Karpas-422 (cell line): ENCODE results near the gene ASTN2. TPM values are rescaled to one million over a fixed set of nuclear protein-coding genes. Genes with fewer than 3 reads are reported as not detected.

Experiments used
- DNase-seq: peaks from one replicate; pipeline ENCODE4 v3.0.0-alpha.2; 2015
- H2AFZ ChIP-seq: fragments of 200-600 bp; sonication (generic); 2 replicates; pipeline ENCODE4 v1.6.1; 2014; ENCODE audit warnings: antibody characterized with exemption, low read length, mixed read lengths
- H3K27ac ChIP-seq: fragments of 200-600 bp; sonication (generic); 2 replicates; pipeline ENCODE4 v1.5.1; 2014; ENCODE audit warnings: mild to moderate bottlenecking, low read length, moderate library complexity
- H3K27me3 ChIP-seq: fragments of 200-600 bp; sonication (generic); 2 replicates; pipeline ENCODE4 v1.6.1; 2014; ENCODE audit warnings: low read length, mixed read lengths
- H3K36me3 ChIP-seq: fragments of 200-600 bp; sonication (generic); 2 replicates; pipeline ENCODE4 v1.6.1; 2014; ENCODE audit warnings: low read length, mixed read lengths; ENCODE audit not compliant: insufficient read depth
- H3K4me1 ChIP-seq: fragments of 200-600 bp; sonication (generic); 2 replicates; pipeline ENCODE4 v1.6.1; 2014; ENCODE audit warnings: mild to moderate bottlenecking, low read length, mixed read lengths
- H3K4me2 ChIP-seq: fragments of 200-600 bp; sonication (generic); 2 replicates; pipeline ENCODE4 v1.6.1; 2014; ENCODE audit warnings: low read length, low read depth, mild to moderate bottlenecking; ENCODE audit not compliant: poor library complexity, severe bottlenecking
- H3K4me3 ChIP-seq: fragments of 200-600 bp; sonication (generic); 2 replicates; pipeline ENCODE4 v1.5.1; 2014; ENCODE audit warnings: mild to moderate bottlenecking, antibody characterized with exemption, low read length, mixed read lengths
- H3K79me2 ChIP-seq: fragments of 200-600 bp; sonication (generic); 2 replicates; pipeline ENCODE4 v1.6.1; 2014; ENCODE audit warnings: mild to moderate bottlenecking, low read length, mixed read lengths
- H3K9ac ChIP-seq: fragments of 200-600 bp; sonication (generic); 2 replicates; pipeline ENCODE4 v1.6.0; 2014; ENCODE audit warnings: low read length
- H3K9me2 ChIP-seq: fragments of 200-600 bp; sonication (generic), shearing (Covaris generic); replicated peaks from 2 replicates; pipeline ENCODE4 v1.6.0; 2014; ENCODE audit warnings: mild to moderate bottlenecking, low read length, moderate library complexity; ENCODE audit not compliant: insufficient read depth
- H3K9me3 ChIP-seq: fragments of 300-700, 200-600 bp; sonication (generic); 2 replicates; pipeline ENCODE4 v1.6.1; 2014; ENCODE audit warnings: low read length, mixed read lengths
- H4K20me1 ChIP-seq: fragments of 200-600 bp; sonication (generic); 2 replicates; pipeline ENCODE4 v1.6.1; 2014; ENCODE audit warnings: mild to moderate bottlenecking, antibody characterized with exemption, low read length, low read depth; ENCODE audit not compliant: insufficient read depth
- total RNA-seq: library from RNA; depleted of rRNA; stranded (reverse); fragments of >200 nt; shearing (Covaris generic); gene quantifications from 2 replicates; pipeline ENCODE4 v1.2.3, GENCODE V29; 2014; ENCODE audit warnings: low replicate concordance

Gene ASTN2
- total RNA-seq, 1 experiment from 2014 or later: 5.3 TPM

DNA sequence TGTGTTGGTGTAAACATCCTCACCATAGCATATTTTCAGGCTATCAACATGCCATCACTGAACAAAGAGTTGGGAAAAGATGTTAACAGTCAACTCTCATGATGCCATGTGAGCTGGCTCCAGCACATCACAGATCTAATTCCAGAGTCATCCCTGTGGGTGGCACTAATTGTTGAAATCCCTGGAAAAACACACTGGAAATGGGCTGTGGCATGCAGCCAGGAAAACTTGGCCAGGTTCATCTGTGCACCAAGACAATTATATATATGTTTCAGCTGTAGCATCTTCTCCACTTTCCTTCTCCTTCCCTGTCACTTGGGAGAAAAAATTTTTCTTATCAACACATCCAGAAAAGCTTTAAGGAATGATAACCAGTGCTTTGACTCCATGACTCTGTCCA, 414.0 kb downstream of the ASTN2 start:
- H3K4me3 ChIP-seq: no peak overlapping the region
- no peak overlapping the region for H3K4me2 ChIP-seq
- no peaks in the 10 kb centered on the region for H3K79me2 ChIP-seq
- no peaks in the 10 kb centered on the region for H4K20me1 ChIP-seq
- no peak overlapping the region for H3K27ac ChIP-seq
- DNase-seq: no peak
- no peaks in the 10 kb centered on the region for H3K27me3 ChIP-seq
- H3K4me1 ChIP-seq: no peaks in the 10 kb centered on the region
- no peaks in the 10 kb centered on the region for H3K9me3 ChIP-seq
- H3K36me3 ChIP-seq: no peaks in the 10 kb centered on the region
- no peak overlapping the region for H3K9ac ChIP-seq
- H2AFZ ChIP-seq: no peak overlapping the region
- H3K9me2 ChIP-seq: no peaks in the 10 kb centered on the region

DNA sequence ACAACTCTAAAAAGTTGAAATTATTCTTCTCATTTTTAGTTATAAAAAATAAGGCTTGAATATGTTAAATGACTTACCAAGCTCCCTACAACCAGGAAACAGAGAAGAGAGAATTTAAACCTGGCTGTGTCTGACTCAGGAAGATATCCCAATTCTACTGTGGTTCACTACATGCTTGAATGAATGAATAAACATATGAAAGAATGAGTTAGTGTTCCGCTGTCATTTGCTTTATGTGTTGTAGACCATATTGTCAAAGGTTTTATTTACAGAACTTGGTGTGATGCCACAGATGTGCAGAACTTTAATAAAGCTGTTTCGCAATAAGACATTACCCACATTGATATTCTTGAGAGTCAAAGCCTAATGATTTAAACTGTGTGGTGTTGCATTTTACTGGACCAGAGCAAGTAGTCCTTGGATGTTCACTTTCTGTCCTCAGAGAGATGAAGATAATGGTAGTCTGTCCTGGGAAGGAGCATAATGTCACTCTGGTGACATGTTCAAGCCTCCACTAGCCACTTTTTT, 414.6 kb downstream of the ASTN2 start:
- no peak for DNase-seq
- Histone ChIP-seq H3K27me3 (no peaks in the 10 kb centered on the region), H3K9me3 (no peaks in the 10 kb centered on the region), H3K9ac (no peak overlapping the region), H3K4me1 (no peaks in the 10 kb centered on the region), H3K9me2 (no peaks in the 10 kb centered on the region), H3K4me2 (no peak overlapping the region), H3K4me3 (no peak overlapping the region), H3K79me2 (no peaks in the 10 kb centered on the region), H4K20me1 (no peaks in the 10 kb centered on the region), H2AFZ (no peak overlapping the region), H3K27ac (no peak overlapping the region), H3K36me3 (no peaks in the 10 kb centered on the region)

GRCh38 chr9:116998305-116998704, 416.6 kb downstream of the ASTN2 start:
- H3K9me2 ChIP-seq: no peaks in the 10 kb centered on the region
- no peak overlapping the region for H3K9ac ChIP-seq
- H3K4me2 ChIP-seq: no peak overlapping the region
- peak; percentile 70 for DNase-seq
- no peaks in the 10 kb centered on the region for H4K20me1 ChIP-seq
- H3K9me3 ChIP-seq: no peaks in the 10 kb centered on the region
- no peak overlapping the region for H3K27ac ChIP-seq
- no peaks in the 10 kb centered on the region for H3K27me3 ChIP-seq
- H2AFZ ChIP-seq: no peak overlapping the region
- H3K79me2 ChIP-seq: no peaks in the 10 kb centered on the region
- no peak overlapping the region for H3K4me3 ChIP-seq
- no peaks in the 10 kb centered on the region for H3K4me1 ChIP-seq
- H3K36me3 ChIP-seq: no peaks in the 10 kb centered on the region

GRCh38 chr9:116992865-116993264, 422.0 kb downstream of the ASTN2 start:
- Histone ChIP-seq H3K27me3 (no peaks in the 10 kb centered on the region), H3K9ac (no peak overlapping the region), H3K27ac (no peak overlapping the region), H3K36me3 (no peaks in the 10 kb centered on the region), H3K4me1 (no peaks in the 10 kb centered on the region), H3K4me2 (no peak overlapping the region), H2AFZ (no peak overlapping the region), H3K9me2 (no peaks in the 10 kb centered on the region), H3K79me2 (no peaks in the 10 kb centered on the region), H3K4me3 (no peak overlapping the region), H4K20me1 (no peaks in the 10 kb centered on the region), H3K9me3 (no peaks in the 10 kb centered on the region)
- no peak for DNase-seq

DNA sequence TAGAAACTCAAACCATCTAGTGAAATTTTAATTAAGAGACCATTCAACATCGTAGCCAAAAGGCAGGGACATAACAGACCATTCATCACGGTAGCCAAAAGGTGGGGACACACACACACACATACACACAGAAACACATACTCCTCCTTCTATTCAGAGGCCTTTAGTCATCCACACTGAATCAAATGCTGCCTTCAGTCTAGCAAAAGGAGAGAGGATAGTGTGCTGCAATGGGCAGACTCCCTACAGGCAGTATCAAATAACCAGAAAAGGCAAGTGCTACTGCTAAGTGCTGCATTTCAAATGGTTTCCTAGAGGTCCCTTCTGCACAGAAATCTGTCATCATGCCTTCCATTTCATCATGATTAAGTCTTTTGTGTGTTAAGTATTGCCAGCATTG, 423.8 kb downstream of the ASTN2 start:
- Histone ChIP-seq H2AFZ (no peak overlapping the region), H3K9me2 (no peaks in the 10 kb centered on the region), H3K27ac (no peak overlapping the region), H3K9me3 (no peaks in the 10 kb centered on the region), H3K4me2 (no peak overlapping the region), H3K36me3 (no peaks in the 10 kb centered on the region), H3K4me1 (no peaks in the 10 kb centered on the region), H4K20me1 (no peaks in the 10 kb centered on the region), H3K27me3 (no peaks in the 10 kb centered on the region), H3K79me2 (no peaks in the 10 kb centered on the region), H3K4me3 (no peak overlapping the region), H3K9ac (no peak overlapping the region)
- no peak for DNase-seq

DNA sequence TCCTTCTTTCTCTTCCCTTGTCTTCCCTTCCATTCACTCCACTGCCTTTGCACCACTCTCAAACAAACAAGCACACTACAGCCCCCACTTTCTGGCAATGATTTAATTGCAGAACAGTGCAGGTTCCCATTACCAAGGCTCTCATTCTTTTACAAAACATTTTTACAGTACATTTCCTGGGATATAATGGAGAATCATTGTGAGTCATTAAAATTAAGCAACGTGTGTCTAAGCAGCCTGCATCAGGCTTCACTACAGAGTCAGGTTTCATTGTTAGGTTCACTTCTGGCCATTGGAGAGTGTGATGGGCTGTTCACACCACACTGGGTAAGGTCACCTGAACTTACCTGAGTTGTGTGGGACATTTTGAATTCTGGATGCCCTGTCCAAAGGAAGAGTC, 424.3 kb downstream of the ASTN2 start:
- no peak overlapping the region for H2AFZ ChIP-seq
- H3K9me2 ChIP-seq: no peaks in the 10 kb centered on the region
- H3K79me2 ChIP-seq: no peaks in the 10 kb centered on the region
- no peaks in the 10 kb centered on the region for H3K9me3 ChIP-seq
- DNase-seq: no peak
- no peaks in the 10 kb centered on the region for H3K4me1 ChIP-seq
- no peak overlapping the region for H3K27ac ChIP-seq
- H3K36me3 ChIP-seq: no peaks in the 10 kb centered on the region
- no peak overlapping the region for H3K4me3 ChIP-seq
- H3K4me2 ChIP-seq: no peak overlapping the region
- H3K27me3 ChIP-seq: no peaks in the 10 kb centered on the region
- no peak overlapping the region for H3K9ac ChIP-seq
- no peaks in the 10 kb centered on the region for H4K20me1 ChIP-seq

DNA sequence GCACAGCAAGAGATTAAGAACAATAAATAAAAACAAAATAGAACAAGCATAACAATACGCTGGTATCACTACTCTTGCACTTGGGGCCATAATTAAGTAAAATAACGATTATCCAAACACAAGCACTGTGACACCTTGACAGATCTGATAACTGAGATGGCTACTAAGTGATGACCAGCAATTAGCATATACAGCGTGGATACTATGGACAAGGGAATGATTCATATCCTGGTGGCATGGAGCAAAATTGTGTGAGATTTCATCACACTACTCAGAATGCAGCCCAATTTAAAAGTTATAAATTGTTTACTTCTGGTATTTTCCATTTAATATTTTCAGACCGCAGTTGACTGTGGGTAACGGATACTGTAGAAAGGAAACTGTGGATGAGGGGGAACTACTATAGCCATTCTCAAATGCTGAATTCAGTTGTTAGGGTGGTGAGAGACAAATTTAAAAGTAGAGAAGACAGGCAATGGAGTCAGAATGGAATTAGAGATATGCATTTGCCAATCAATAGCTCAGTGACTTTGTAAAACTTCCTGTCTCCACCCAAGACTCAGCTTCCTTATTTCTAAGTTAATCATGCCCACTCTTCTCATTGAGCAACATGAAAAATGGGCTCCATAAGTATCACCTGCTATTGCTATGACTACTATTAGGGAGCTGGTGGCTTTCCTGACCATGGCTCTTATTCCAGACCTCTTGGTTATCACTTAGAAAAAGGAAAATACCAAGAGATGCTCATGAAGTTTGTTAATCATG, 427.0 kb downstream of the ASTN2 start:
- DNase-seq: no peak
- Histone ChIP-seq H2AFZ (no peak overlapping the region), H3K9me3 (no peaks in the 10 kb centered on the region), H3K9ac (no peak overlapping the region), H3K4me1 (no peaks in the 10 kb centered on the region), H3K36me3 (no peaks in the 10 kb centered on the region), H3K27me3 (no peaks in the 10 kb centered on the region), H4K20me1 (no peaks in the 10 kb centered on the region), H3K27ac (no peak overlapping the region), H3K4me2 (no peak overlapping the region), H3K79me2 (no peaks in the 10 kb centered on the region), H3K9me2 (no peaks in the 10 kb centered on the region), H3K4me3 (no peak overlapping the region)

DNA sequence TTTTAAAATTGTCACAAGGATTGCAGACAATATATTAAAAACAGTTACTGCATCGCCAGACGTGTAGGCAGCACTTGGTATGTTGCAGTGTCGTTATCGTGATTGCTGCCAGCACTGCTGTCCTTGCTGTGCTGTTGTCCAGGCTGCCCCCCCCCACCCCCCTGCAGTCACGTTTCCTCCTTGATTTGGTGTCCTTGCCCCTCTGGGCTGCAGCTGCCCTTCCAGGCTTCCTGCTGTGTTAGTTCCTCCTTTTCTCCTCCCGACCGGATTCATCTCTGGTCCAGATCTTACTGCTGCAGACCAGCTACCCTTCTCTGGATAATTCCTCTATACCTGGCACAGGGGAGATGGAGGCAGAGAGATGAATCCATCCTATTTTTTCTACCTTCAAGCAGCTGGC, 428.8 kb downstream of the ASTN2 start:
- Histone ChIP-seq H3K27ac (no peak overlapping the region), H3K9me2 (no peaks in the 10 kb centered on the region), H4K20me1 (no peaks in the 10 kb centered on the region)

More for the DNA sequence above, 428.8 kb downstream of the ASTN2 start:
- H3K9ac ChIP-seq: no peak overlapping the region
- no peak overlapping the region for H3K4me2 ChIP-seq
- H3K4me3 ChIP-seq: no peak overlapping the region
- H3K79me2 ChIP-seq: no peaks in the 10 kb centered on the region
- no peak overlapping the region for H2AFZ ChIP-seq
- H3K27me3 ChIP-seq: no peaks in the 10 kb centered on the region
- H3K4me1 ChIP-seq: no peaks in the 10 kb centered on the region
- no peak for DNase-seq
- no peaks in the 10 kb centered on the region for H3K36me3 ChIP-seq
- H3K9me3 ChIP-seq: no peaks in the 10 kb centered on the region
